ENCODE results near the gene CMKLR1.

The CMKLR1 gene

GRCh38 chr12:108338915-108339657 is at the start of gene CMKLR1:
Gene CMKLR1, minus strand, starts transcription at chr12:108339311. Its CDS starts 45,720 bp downstream, at chr12:108293591.
- no peak for DNase-seq

- no peak for DNase-seq
These were observed 48.7 kb upstream of the CMKLR1 start for GRCh38 chr12:108387771-108388170.

GRCh38 chr12:108386709-108387360 is 47.7 kb upstream of the CMKLR1 start:
- DNase-seq = no peak

GRCh38 chr12:108382437-108382801 is 43.3 kb upstream of the CMKLR1 start:
- no peak for DNase-seq

GRCh38 chr12:108381787-108382436 is 42.8 kb upstream of the CMKLR1 start:
- DNase-seq = no peak

GRCh38 chr12:108380382-108380781 is 41.3 kb upstream of the CMKLR1 start:
- DNase-seq = no peak

- no peak for DNase-seq
These were observed 40.7 kb upstream of the CMKLR1 start for GRCh38 chr12:108379823-108380222.

GRCh38 chr12:108378926-108379325 is 39.8 kb upstream of the CMKLR1 start:
- no peak for DNase-seq

- DNase-seq = no peak
These were observed 38.1 kb upstream of the CMKLR1 start for GRCh38 chr12:108377260-108377659.

- no peak for DNase-seq
These were observed 37.0 kb upstream of the CMKLR1 start for GRCh38 chr12:108375986-108376663.

- DNase-seq = no peak
These were observed 35.6 kb upstream of the CMKLR1 start for GRCh38 chr12:108374596-108375320.

- no peak for DNase-seq
These were observed 34.0 kb upstream of the CMKLR1 start for GRCh38 chr12:108373111-108373510.

- DNase-seq = no peak
These were observed 32.8 kb upstream of the CMKLR1 start for GRCh38 chr12:108371801-108372344.

- DNase-seq = no peak
These were observed 31.3 kb upstream of the CMKLR1 start for GRCh38 chr12:108370415-108370814.

GRCh38 chr12:108369736-108370396 is 30.8 kb upstream of the CMKLR1 start:
- DNase-seq = no peak

GRCh38 chr12:108368089-108368488 is 29.0 kb upstream of the CMKLR1 start:
- DNase-seq = no peak

GRCh38 chr12:108367436-108367835 is 28.3 kb upstream of the CMKLR1 start:
- no peak for DNase-seq

- no peak for DNase-seq
These were observed 26.2 kb upstream of the CMKLR1 start for GRCh38 chr12:108365324-108365723.

- DNase-seq = no peak
These were observed 25.8 kb upstream of the CMKLR1 start for GRCh38 chr12:108364879-108365278.

- no peak for DNase-seq
These were observed 24.5 kb upstream of the CMKLR1 start for GRCh38 chr12:108363565-108363964.

- DNase-seq = no peak
These were observed 24.1 kb upstream of the CMKLR1 start for GRCh38 chr12:108363165-108363564.

- no peak for DNase-seq
These were observed 22.5 kb upstream of the CMKLR1 start for GRCh38 chr12:108361606-108362005.
